ENCODE data around the gene CD34.
"Not testable (repeated sequence)": the region's sequence is repeated elsewhere in the genome, so short reads cannot be mapped to it uniquely, and the experiment has no call there.

CD34 gene, protein sequence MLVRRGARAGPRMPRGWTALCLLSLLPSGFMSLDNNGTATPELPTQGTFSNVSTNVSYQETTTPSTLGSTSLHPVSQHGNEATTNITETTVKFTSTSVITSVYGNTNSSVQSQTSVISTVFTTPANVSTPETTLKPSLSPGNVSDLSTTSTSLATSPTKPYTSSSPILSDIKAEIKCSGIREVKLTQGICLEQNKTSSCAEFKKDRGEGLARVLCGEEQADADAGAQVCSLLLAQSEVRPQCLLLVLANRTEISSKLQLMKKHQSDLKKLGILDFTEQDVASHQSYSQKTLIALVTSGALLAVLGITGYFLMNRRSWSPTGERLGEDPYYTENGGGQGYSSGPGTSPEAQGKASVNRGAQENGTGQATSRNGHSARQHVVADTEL

GRCh38 chr1:207910591-207911354 is at the start of gene CD34:
CD34 (minus strand) TSS chr1:207911125; CDS start chr1:207911080, 45 bp downstream.
- DNase-seq, result peak; percentile 7 to 26

- no peak for DNase-seq
Measured at GRCh38 chr1:207960346-207960745, 49.4 kb upstream of the CD34 start.

GRCh38 chr1:207959910-207960309 is 49.0 kb upstream of the CD34 start:
- DNase-seq, result no peak

GRCh38 chr1:207959141-207959825 is 48.4 kb upstream of the CD34 start:
- DNase-seq, result peak in 1 of 2 donors; percentile 9

GRCh38 chr1:207958376-207959139 is 47.6 kb upstream of the CD34 start:
- DNase-seq, result no peak

- DNase-seq, result no peak
Measured at GRCh38 chr1:207956986-207957385, 46.1 kb upstream of the CD34 start.

DNA sequence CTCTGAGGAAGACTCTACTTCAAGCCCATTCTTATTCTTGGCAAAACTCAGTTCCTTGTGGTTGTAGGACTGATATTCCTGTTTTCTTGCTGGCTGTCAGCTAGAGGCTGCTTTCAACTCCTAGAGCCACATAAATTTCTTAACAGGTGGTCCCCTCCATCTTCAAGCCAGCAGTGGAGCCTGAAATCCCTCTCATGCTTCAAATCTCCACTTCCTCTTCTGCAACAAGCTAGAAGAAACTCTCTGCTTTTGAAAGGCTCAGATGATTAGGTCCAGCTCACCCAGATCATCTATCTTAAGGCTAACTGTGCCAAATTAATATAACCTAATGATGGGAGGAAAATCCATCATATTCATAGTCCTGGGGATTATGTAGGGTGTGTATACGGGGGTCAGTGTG is 43.2 kb upstream of the CD34 start:
- DNase-seq, result no peak

- DNase-seq, result no peak
Measured at GRCh38 chr1:207952617-207953542, 42.0 kb upstream of the CD34 start.

- DNase-seq, result no peak
Measured at GRCh38 chr1:207951652-207952051, 40.7 kb upstream of the CD34 start.

- no peak for DNase-seq
Measured at GRCh38 chr1:207950750-207951149, 39.8 kb upstream of the CD34 start.

- DNase-seq, result no peak
Measured at GRCh38 chr1:207949571-207950195, 38.8 kb upstream of the CD34 start.

GRCh38 chr1:207948536-207949250 is 37.8 kb upstream of the CD34 start:
- DNase-seq, result no peak

DNA sequence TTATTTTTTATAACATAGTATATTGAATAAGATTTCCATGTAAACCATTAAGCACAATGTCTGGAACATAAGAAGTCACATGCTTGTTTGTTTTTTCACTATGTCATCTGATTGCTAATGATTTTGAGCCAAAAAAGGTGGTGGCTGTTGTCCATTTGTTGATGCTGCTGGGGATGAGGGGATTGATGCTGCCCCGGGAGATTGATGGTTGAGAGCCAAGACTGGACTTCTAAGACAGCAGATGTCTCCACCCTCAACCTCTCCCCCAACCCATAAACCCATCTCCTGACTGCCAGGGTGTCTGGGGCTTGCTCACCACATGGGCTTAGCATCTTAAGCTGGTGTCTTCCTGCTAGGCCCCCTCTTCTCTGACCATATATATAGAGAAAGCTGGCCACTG is 35.8 kb upstream of the CD34 start:
- no peak for DNase-seq

DNA sequence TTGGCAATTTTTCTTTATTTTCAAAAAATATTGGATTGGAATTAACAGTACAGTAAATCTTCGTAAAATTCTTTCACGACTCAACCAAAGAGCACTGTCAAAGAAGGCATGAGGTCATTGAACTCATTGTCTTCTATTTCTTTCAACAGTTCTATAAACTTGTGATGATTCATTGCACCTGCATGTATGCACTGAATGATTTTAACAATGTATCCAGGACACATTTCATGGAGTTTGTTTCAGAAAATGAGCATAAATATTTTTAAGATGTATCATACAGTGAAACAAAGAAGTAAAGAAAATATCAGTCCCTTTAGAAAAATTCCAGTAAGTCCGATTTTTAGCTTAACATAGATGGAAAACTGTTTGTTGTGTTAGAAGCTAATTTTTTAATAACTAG is 33.6 kb upstream of the CD34 start:
- no peak for DNase-seq

DNA sequence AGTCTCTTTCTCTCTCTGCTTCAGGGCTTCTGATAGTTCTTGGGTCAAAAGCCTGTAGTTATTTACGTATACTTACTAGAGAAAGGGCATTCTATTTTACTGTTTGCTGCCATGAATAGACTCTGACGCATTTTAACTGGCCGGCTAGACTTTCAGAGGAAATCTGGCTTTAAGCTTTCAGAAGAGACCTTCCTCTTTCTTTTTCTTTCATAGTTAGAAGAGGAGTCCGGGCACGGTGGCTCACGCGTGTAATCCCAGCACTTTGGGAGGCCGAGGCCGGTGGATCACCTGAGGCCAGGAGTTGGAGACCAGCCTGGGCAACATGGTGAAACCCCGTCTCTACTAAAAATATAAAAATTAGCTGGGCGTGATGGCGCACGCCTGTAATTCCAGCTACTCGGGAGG is 31.4 kb upstream of the CD34 start:
- DNase-seq, result not testable (repeated sequence)

DNA sequence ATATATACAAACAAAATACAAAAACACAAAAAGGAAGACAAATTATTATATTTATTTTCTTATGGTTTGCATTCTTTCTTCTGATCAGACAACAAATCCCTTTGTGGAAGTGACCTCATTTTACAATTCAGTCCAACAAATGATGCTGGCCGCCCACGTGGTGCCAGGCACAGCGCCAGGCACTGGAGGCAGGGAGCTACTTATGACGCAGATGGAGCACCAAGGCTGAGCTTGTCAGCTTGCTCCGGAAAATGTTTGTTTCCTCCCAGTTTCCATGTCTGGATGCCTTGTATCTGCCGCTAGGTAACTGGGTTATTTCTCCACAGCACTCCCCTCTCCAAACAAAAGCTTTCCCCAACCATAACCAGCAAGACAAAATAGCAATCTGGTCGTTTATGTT is 30.7 kb upstream of the CD34 start:
- DNase-seq, result no peak

GRCh38 chr1:207938016-207938415 is 27.1 kb upstream of the CD34 start:
- no peak for DNase-seq

DNA sequence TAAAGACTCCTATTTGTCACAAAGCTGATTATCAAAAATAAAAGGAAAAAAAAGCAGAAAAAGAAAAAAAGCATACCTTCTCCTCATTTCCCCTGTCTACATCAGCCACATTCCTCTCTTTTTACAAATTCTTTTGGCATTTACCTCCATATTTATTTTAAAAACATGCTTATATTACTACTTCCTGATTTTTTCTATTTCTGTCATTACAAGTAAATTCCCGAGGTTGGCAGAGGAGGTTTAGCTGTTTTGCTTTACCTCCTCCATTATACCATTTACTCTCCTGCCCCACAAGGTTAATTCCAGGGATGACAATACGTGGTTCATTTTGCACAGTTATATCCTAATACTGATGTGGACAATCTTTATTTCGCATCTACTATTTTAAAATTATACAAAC is 26.3 kb upstream of the CD34 start:
- no peak for DNase-seq

GRCh38 chr1:207935166-207935583 is 24.2 kb upstream of the CD34 start:
- DNase-seq, result no peak

DNA sequence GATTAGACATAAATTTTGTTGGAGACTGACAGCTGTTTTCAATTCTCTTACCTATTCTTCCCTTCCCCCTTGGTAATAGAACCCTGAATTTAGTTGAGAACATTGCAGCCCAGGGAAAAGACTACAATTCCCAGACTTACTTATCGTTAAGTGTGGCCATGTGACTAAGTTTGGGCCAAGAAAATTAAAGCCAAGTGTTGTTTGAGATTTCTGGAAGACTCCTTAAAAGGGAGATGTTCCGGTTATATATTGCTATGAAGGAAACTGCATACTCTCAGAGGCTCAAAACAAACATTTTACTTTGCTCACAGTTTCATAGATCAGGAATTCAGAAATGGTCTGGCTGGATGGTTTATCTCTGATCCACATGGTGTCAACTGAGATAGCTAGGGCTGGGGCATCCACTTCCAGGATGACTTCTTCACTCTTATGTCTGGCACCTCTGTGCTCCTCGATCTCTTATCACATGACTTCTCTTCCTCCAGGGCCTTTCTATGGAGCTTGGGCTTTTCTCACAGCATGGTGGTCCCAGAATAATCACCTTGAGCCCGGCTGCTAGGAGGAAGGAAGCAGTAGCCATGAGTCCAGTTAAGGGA is 22.4 kb upstream of the CD34 start:
- DNase-seq, result no peak
